Retinal pigment epithelial cell (primary cell): ENCODE results near the gene RPL3.

Experiments
- DNase-seq: peaks from one replicate; pipeline ENCODE4 v3.0.0-alpha.2; 2010; ENCODE audit warnings: low read depth
- H3K4me3 ChIP-seq: 2 replicates; pipeline ENCODE4 v1.5.1; 2011; ENCODE audit warnings: mild to moderate bottlenecking, low read length, control low read depth, moderate library complexity
- TF ChIP-seq, protein P1 (sequence below): conservative IDR thresholded peaks from 2 replicates; pipeline ENCODE4 v1.5.1; 2011; ENCODE audit warnings: low read depth, low read length, control low read depth, inconsistent platforms

Gene RPL3

GRCh38 chr22:39296981-39297489 is 22.4 kb downstream of the RPL3 start:
- H3K4me3 ChIP-seq: no peak overlapping the region
- DNase-seq: no peak
- TF ChIP-seq, protein P1, sequence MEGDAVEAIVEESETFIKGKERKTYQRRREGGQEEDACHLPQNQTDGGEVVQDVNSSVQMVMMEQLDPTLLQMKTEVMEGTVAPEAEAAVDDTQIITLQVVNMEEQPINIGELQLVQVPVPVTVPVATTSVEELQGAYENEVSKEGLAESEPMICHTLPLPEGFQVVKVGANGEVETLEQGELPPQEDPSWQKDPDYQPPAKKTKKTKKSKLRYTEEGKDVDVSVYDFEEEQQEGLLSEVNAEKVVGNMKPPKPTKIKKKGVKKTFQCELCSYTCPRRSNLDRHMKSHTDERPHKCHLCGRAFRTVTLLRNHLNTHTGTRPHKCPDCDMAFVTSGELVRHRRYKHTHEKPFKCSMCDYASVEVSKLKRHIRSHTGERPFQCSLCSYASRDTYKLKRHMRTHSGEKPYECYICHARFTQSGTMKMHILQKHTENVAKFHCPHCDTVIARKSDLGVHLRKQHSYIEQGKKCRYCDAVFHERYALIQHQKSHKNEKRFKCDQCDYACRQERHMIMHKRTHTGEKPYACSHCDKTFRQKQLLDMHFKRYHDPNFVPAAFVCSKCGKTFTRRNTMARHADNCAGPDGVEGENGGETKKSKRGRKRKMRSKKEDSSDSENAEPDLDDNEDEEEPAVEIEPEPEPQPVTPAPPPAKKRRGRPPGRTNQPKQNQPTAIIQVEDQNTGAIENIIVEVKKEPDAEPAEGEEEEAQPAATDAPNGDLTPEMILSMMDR: no peak

DNA sequence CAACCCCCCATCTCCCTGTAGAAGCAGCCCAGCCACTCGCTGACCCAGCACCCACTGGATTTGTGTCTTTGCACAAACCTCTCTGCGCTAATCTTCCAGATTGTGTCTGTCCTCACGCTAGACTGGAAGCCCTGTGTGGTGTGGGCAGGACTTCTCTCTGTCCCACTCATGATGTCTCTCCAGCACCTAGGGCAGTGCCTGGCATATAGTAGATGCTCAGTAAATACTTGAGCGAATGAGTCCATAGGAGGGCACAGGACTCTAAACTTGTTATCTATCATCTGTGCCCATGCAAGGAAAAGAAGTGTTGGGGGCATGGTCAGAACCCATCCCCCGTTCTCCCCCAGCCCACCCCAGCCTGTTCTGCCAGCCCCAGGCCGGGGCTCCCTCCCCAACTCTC is 22.9 kb downstream of the RPL3 start:
- TF ChIP-seq, protein P1: no peak
- H3K4me3 ChIP-seq: no peak overlapping the region

DNA sequence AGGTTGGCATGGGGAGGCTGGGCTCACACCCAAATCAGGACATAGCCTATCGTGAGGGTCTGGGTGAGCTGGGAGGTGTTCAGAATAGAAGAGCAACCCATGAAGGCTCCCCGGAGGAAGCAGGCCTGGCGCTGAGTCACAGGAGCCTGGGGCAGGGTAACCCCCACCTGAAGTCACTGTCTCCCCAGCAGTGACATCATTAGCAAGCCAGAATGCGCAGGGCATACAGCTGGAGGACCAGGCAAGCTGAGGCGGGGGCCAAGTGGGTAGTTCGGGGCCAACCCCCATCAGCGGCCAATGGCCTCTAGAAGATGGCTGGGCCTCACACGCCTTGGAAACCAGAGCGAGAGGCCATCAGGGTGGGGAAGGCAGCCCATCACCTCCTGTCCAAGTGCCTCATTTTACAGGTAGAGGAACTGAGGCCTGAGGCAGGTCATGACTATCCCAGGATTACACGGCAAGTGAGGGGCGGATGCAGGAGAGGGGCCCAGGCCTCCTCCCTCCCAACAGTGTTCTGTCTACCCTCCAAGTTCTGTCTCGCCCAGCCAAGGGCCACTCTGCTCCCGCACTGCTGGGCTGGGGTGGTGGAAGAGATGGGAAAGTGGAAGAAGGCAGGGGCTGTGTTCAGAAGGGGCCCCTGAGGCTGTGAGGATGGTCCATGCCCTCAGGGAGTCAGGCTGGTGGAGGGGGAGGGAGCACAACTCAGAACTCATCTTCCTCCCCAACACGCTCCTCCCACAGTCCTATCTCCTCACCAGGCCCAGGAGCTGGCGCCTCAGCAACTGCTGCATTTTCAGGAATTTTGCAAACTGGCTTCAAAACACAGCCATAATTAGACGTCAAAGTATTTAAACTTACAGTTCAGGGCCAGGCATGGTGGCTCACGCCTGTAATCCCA is 24.6 kb downstream of the RPL3 start:
- DNase-seq: no peak
- no peak overlapping the region for H3K4me3 ChIP-seq
- TF ChIP-seq, protein P1: no peak

More for the DNA sequence above, 22.9 kb downstream of the RPL3 start:
- no peak for DNase-seq

DNA sequence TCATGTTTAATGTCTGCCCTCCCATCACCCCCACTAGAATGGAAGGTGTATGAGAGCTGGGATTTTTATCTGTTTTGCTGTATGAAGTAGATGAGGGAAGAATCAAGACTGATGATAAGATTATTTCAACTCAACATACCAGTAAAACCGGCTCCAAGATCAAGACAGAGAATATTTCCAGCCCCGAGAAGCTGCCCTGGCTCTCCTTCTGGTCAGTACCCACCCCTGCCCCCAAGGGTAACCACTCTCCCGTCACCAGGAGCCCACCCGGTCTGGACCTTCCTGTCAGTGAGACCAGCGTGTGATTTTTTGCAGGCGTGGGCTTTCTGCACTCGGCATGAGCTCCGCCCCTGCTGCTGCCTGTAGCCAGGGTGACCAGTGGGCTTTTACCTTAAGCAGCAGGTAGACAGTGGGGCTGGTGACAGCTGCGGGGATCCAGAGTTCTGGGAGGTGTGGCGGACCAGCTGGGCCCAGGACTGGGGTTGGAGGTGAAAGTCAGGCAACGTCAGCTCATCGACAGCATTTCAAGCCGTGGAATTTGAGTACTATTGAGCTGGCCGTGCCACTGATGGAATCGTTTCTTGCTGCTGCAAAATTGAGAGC is 25.6 kb downstream of the RPL3 start:
- no peak for DNase-seq
- no peak overlapping the region for H3K4me3 ChIP-seq
- TF ChIP-seq, protein P1: no peak

DNA sequence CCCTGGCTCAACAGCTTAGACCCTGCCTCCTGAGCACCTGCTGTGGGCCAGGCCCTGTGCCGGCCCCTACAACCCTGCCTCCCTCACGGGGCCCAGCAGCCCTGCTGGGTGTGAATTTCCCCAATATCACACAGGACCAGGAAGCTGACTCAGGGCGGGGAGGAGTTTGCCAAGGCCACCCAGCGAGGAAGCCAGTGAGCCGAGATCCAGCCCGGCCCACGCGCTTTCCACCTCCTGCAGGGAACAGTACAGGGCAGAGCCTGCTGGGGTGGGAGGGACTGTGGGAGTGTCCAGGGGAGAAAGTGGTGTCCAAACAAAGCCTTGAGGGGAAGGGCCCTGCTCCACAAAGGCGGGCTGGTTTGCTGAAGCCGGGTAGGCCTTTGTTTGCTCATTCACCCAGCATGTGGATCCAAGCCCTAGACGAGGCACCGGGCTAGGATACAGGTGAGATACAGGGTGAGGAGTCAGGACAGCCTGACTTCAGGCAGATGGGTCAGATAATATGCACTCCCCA is 26.8 kb downstream of the RPL3 start:
- TF ChIP-seq, protein P1: no peak
- no peak overlapping the region for H3K4me3 ChIP-seq
- peak; percentile 73 for DNase-seq

GRCh38 chr22:39292031-39292462 is 27.4 kb downstream of the RPL3 start:
- TF ChIP-seq, protein P1: no peak
- peak; percentile 46 for DNase-seq
- H3K4me3 ChIP-seq: no peak overlapping the region
